Progenitor cell of endocrine pancreas (in vitro differentiated cells): ENCODE results near the gene ZFR2. TPM values are rescaled to one million over a fixed set of nuclear protein-coding genes. Genes with fewer than 3 reads are reported as not detected.

Source experiments
- DNase-seq: peaks from one replicate; pipeline ENCODE4 v3.0.0; 2021; ENCODE audit warnings: low spot score; ENCODE audit not compliant: unreplicated experiment
- H3K27ac Mint-ChIP-seq: 2 replicates; pipeline ENCODE4 v1.8.0; 2021; ENCODE audit warnings: mild to moderate bottlenecking, moderate library complexity, mixed read lengths
- H3K27me3 Mint-ChIP-seq: 2 replicates; pipeline ENCODE4 v1.8.0; 2021; ENCODE audit warnings: mixed read lengths
- H3K36me3 Mint-ChIP-seq: 2 replicates; pipeline ENCODE4 v1.8.0; 2022; ENCODE audit warnings: mixed read lengths; ENCODE audit not compliant: insufficient read depth
- H3K4me1 Mint-ChIP-seq: 2 replicates; pipeline ENCODE4 v1.8.0; 2021; ENCODE audit warnings: low read depth, mixed read lengths
- H3K4me3 Mint-ChIP-seq: 2 replicates; pipeline ENCODE4 v1.8.0; 2021; ENCODE audit warnings: low read depth, mild to moderate bottlenecking, moderate library complexity, mixed read lengths
- H3K9me3 Mint-ChIP-seq: 2 replicates; pipeline ENCODE4 v1.8.0; 2021; ENCODE audit warnings: low read depth, mixed read lengths
- CTCF ChIP-seq: fragments of 200-600 bp; sonication (generic); IDR thresholded peaks from one replicate; pipeline ENCODE4 v1.5.0; 2021; ENCODE audit warnings: antibody characterized with exemption, mild to moderate bottlenecking; ENCODE audit not compliant: unreplicated experiment
- total RNA-seq: library from RNA; stranded (reverse); gene quantifications from 2 replicates; pipeline ENCODE4 v1.2.1, GENCODE V29; 2021

ZFR2 gene
- total RNA-seq, 1 donor from 2014 or later, result 3.5 TPM

DNA sequence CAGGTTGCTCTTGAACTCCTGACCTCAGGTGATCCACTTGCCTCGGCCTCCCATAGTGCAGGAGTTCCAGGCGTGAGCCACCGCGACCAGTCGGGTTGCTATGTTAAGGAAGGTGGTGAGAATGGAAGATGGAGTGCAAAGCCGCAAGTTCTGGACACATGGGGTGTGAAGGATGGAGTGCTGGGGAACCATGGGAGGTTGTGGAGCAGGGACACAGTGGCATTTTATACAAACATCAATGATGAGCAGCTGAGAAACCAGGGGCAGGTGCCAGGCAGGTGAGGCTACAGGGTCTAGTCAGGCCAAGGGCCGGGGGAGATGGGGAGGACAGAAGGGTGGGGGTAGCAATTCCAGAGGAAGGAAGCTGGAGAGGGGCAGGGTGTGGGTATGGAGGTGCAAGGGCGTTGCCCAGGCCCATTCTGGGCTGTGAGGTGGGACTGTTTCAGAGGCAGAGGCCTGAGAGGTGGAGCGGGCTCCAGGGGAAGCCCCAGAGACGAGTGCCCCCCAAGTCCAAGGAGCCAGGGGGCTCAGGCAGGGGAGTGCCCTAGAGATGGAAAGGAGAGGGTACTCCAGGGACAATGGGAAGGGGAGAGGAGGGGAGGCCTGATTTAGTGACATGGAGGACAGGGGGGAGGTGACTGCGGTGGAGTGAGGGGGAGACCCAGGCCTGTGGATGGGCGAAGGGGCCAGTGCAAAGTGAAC lies 94.9 kb downstream of the ZFR2 start:
- Mint-ChIP-seq H3K27ac (no peak overlapping the region), H3K9me3 (no peaks in the 10 kb centered on the region), H3K27me3 (no peaks in the 10 kb centered on the region), H3K4me3 (no peak overlapping the region), H3K4me1 (no peaks in the 10 kb centered on the region), H3K36me3 (peaks cover under 1% of the 10 kb centered on the region)
- no peak for TF ChIP-seq CTCF
- DNase-seq, result no peak

DNA sequence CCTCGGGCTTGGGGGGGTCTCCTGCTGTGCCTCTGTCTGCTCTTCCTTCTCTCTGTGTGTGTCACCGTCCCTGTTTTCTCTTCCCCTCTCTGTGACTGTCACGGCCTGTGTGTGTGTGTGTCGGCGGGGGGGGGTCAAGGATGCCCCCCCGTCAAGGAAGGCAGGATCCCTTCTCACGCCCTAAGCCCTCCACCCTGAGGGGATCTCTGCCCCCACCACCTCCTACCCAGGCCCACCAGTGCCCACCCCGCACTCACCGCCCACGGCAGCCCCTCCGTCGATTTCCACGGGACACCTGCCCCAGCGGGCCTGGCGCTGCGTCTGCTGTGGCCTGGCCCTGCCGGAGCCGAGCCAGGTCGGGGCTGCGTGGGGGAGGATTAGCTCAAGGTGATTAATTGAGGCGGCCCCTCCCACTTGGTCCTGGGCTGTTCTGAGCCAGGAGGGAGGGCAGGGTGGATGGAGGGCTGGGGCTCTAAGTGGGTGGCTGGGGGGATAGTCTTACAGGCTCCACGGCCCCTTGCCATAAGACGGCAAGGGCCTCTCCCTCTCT lies 96.9 kb downstream of the ZFR2 start, which contains the start of gene RAX2:
TSS of gene RAX2 (minus strand) at position 323 of the 550 bp plus-strand sequence. CDS start 486 bp downstream, outside the sequence.
- Mint-ChIP-seq H3K36me3 (peaks cover 2% of the 10 kb centered on the region), H3K4me1 (no peaks in the 10 kb centered on the region), H3K4me3 (no peak within 1 kb of the TSS), H3K9me3 (no peaks in the 10 kb centered on the region), H3K27ac (no peak within 1 kb of the TSS), H3K27me3 (no peaks in the 10 kb centered on the region)
- no peak for TF ChIP-seq CTCF
- no peak for DNase-seq

- H3K27ac Mint-ChIP-seq, result no peak overlapping the region
- no peaks in the 10 kb centered on the region for H3K4me1 Mint-ChIP-seq
- H3K36me3 Mint-ChIP-seq, result peaks cover 4% of the 10 kb centered on the region
- no peak for DNase-seq
- H3K27me3 Mint-ChIP-seq, result no peaks in the 10 kb centered on the region
- TF ChIP-seq CTCF, result no peak
- H3K9me3 Mint-ChIP-seq, result no peaks in the 10 kb centered on the region
- no peak overlapping the region for H3K4me3 Mint-ChIP-seq
Measured at GRCh38 chr19:3771000-3771905, 97.6 kb downstream of the ZFR2 start.

- Mint-ChIP-seq H3K27me3 (no peaks in the 10 kb centered on the region), H3K27ac (no peak overlapping the region), H3K36me3 (peaks cover 4% of the 10 kb centered on the region), H3K4me3 (no peak overlapping the region), H3K4me1 (no peaks in the 10 kb centered on the region), H3K9me3 (no peaks in the 10 kb centered on the region)
- no peak for DNase-seq
- no peak for TF ChIP-seq CTCF
Measured at GRCh38 chr19:3770136-3770999, 98.5 kb downstream of the ZFR2 start.

GRCh38 chr19:3769494-3769893 lies 99.3 kb downstream of the ZFR2 start:
- Mint-ChIP-seq H3K4me1 (no peaks in the 10 kb centered on the region), H3K36me3 (peaks cover 4% of the 10 kb centered on the region), H3K27ac (no peak overlapping the region), H3K9me3 (no peaks in the 10 kb centered on the region), H3K4me3 (no peak overlapping the region), H3K27me3 (no peaks in the 10 kb centered on the region)
- no peak for TF ChIP-seq CTCF
- no peak for DNase-seq
